Suppressor macrophage treated with lipopolysaccharide for 4 hours (primary cell): ENCODE results near the gene EFTUD2.

Experiments used
- DNase-seq: peaks from one replicate; pipeline ENCODE4 v3.0.0-alpha.2; 2020

Gene EFTUD2

GRCh38 chr17:44925731-44926697, 26.8 kb upstream of the EFTUD2 start:
- no peak for DNase-seq

GRCh38 chr17:44924107-44924544, 24.9 kb upstream of the EFTUD2 start:
- no peak for DNase-seq

- DNase-seq = no peak
Observed at GRCh38 chr17:44922746-44923470, 23.7 kb upstream of the EFTUD2 start.

- no peak for DNase-seq
Observed at GRCh38 chr17:44922136-44922535, 22.9 kb upstream of the EFTUD2 start.

- DNase-seq = no peak
Observed at GRCh38 chr17:44921122-44921882, 22.1 kb upstream of the EFTUD2 start.

GRCh38 chr17:44920565-44920940, 21.3 kb upstream of the EFTUD2 start:
- DNase-seq = no peak

GRCh38 chr17:44919885-44920564, 20.8 kb upstream of the EFTUD2 start:
- peak; percentile 78 for DNase-seq

GRCh38 chr17:44919411-44919810, 20.2 kb upstream of the EFTUD2 start:
- DNase-seq = no peak

GRCh38 chr17:44918006-44918405, 18.8 kb upstream of the EFTUD2 start:
- no peak for DNase-seq

GRCh38 chr17:44917456-44917855, 18.2 kb upstream of the EFTUD2 start:
- no peak for DNase-seq

GRCh38 chr17:44916781-44917241, 17.6 kb upstream of the EFTUD2 start:
- no peak for DNase-seq

GRCh38 chr17:44915862-44916780, 16.9 kb upstream of the EFTUD2 start:
- DNase-seq = peak; percentile 58

- no peak for DNase-seq
Observed at GRCh38 chr17:44915321-44915726, 16.1 kb upstream of the EFTUD2 start, which contains the start of gene GFAP. Gene GFAP (minus strand): TSS chr17:44915500. CDS start chr17:44915486, 14 bp downstream.

GRCh38 chr17:44914698-44915271, 15.5 kb upstream of the EFTUD2 start:
- no peak for DNase-seq

GRCh38 chr17:44914148-44914547, 14.9 kb upstream of the EFTUD2 start:
- no peak for DNase-seq

- DNase-seq = no peak
Observed at GRCh38 chr17:44913676-44914075, 14.4 kb upstream of the EFTUD2 start.

- DNase-seq = no peak
Observed at GRCh38 chr17:44912763-44913544, 13.7 kb upstream of the EFTUD2 start.

- peak; percentile 47 for DNase-seq
Observed at GRCh38 chr17:44911133-44912001, 12.1 kb upstream of the EFTUD2 start.
